ENCODE measurements around the gene SETD9.

DNA sequence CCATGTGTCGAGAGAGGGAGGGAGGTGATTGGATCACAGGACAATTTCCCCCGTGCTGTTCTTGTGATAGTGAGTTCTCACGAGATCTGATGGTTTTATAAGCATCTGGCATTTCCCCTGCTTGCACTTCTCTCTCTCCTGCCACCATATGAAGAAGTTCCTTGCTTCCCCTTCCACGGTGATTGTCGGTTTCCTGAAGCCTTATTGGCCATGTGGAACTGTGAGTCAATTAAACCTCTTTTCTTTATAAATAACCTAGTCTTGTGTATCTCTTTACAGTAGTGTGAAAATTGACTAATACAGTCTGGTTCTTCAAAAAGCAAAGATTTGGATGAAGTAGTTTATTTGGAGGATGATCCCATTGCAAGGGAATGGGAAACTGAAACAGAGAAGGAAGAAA is 53.9 kb downstream of the SETD9 start:
- TF ChIP-seq, protein P1, sequence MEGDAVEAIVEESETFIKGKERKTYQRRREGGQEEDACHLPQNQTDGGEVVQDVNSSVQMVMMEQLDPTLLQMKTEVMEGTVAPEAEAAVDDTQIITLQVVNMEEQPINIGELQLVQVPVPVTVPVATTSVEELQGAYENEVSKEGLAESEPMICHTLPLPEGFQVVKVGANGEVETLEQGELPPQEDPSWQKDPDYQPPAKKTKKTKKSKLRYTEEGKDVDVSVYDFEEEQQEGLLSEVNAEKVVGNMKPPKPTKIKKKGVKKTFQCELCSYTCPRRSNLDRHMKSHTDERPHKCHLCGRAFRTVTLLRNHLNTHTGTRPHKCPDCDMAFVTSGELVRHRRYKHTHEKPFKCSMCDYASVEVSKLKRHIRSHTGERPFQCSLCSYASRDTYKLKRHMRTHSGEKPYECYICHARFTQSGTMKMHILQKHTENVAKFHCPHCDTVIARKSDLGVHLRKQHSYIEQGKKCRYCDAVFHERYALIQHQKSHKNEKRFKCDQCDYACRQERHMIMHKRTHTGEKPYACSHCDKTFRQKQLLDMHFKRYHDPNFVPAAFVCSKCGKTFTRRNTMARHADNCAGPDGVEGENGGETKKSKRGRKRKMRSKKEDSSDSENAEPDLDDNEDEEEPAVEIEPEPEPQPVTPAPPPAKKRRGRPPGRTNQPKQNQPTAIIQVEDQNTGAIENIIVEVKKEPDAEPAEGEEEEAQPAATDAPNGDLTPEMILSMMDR (conservative IDR thresholded peaks at IDR 0.05; ENCODE audit: low read depth in 2 of 2) = no peak
- TF ChIP-seq EZH2phosphoT487 (IDR thresholded peaks at IDR 0.05; ENCODE audit: unreplicated experiment) = no peak
- TF ChIP-seq STAT1 (IDR thresholded peaks at IDR 0.05; ENCODE audit: unreplicated experiment) = no peak
- no peak for TF ChIP-seq EZH2 (IDR thresholded peaks at IDR 0.05; ENCODE audit: low read depth, unreplicated experiment)
- TF ChIP-seq, protein P2, sequence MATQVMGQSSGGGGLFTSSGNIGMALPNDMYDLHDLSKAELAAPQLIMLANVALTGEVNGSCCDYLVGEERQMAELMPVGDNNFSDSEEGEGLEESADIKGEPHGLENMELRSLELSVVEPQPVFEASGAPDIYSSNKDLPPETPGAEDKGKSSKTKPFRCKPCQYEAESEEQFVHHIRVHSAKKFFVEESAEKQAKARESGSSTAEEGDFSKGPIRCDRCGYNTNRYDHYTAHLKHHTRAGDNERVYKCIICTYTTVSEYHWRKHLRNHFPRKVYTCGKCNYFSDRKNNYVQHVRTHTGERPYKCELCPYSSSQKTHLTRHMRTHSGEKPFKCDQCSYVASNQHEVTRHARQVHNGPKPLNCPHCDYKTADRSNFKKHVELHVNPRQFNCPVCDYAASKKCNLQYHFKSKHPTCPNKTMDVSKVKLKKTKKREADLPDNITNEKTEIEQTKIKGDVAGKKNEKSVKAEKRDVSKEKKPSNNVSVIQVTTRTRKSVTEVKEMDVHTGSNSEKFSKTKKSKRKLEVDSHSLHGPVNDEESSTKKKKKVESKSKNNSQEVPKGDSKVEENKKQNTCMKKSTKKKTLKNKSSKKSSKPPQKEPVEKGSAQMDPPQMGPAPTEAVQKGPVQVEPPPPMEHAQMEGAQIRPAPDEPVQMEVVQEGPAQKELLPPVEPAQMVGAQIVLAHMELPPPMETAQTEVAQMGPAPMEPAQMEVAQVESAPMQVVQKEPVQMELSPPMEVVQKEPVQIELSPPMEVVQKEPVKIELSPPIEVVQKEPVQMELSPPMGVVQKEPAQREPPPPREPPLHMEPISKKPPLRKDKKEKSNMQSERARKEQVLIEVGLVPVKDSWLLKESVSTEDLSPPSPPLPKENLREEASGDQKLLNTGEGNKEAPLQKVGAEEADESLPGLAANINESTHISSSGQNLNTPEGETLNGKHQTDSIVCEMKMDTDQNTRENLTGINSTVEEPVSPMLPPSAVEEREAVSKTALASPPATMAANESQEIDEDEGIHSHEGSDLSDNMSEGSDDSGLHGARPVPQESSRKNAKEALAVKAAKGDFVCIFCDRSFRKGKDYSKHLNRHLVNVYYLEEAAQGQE (IDR thresholded peaks at IDR 0.05; ENCODE audit: unreplicated experiment) = no peak
- TF ChIP-seq CREB1 (CRISPR knock-in tag; IDR thresholded peaks at IDR 0.05; ENCODE audit: low read depth) = no peak
- TF ChIP-seq ZNF331 (CRISPR knock-in tag; IDR thresholded peaks at IDR 0.05; ENCODE audit: low read depth) = no peak

Measured in GM23338 (cell line).